Gastroesophageal sphincter (tissue), 3 donors: Measurements from ENCODE around the gene KCNMB2.

Experiments
- CTCF ChIP-seq, 4 experiments: fragments of 200-600 bp in 2 of 4; fragments of 450-650 bp in 2 of 4; sonication (generic) in 1 of 4; IDR thresholded peaks; one replicate each; pipeline ENCODE4 v1.5.1; 2017 to 2019; ENCODE audit warnings: antibody characterized with exemption in 4 of 4, mild to moderate bottlenecking in 2 of 4, moderate library complexity in 2 of 4
- EP300 ChIP-seq: sonication (generic); formaldehyde crosslinking; IDR thresholded peaks from one replicate; pipeline ENCODE4 v1.6.1; 2017; ENCODE audit warnings: antibody characterized with exemption, mild to moderate bottlenecking
- POLR2A ChIP-seq, 2 donors: fragments of 450-650 bp; IDR thresholded peaks; one replicate each; pipeline ENCODE4 v1.6.1; 2017; ENCODE audit warnings: antibody characterized with exemption in 2 of 2, mild to moderate bottlenecking in 2 of 2, moderate library complexity in 1 of 2
- POLR2AphosphoS5 ChIP-seq: sonication (generic); formaldehyde crosslinking; IDR thresholded peaks from one replicate; pipeline ENCODE4 v1.6.1; 2017; ENCODE audit warnings: antibody characterized with exemption

GRCh38 chr3:178669022-178669601 lies 132.9 kb downstream of the KCNMB2 start:
- TF ChIP-seq CTCF (IDR thresholded peaks at IDR 0.05) (no peak), EP300 (no peak), POLR2AphosphoS5 (no peak), POLR2A (IDR thresholded peaks at IDR 0.05) (no peak)
